ENCODE data around the gene DOC2B. TPM values are rescaled to one million over a fixed set of nuclear protein-coding genes. Genes with fewer than 3 reads are reported as not detected.

The DOC2B gene
- total RNA-seq, 4 donors from 2014 or later, result 4.4 to 11.5 (median 10.6) TPM

DNA sequence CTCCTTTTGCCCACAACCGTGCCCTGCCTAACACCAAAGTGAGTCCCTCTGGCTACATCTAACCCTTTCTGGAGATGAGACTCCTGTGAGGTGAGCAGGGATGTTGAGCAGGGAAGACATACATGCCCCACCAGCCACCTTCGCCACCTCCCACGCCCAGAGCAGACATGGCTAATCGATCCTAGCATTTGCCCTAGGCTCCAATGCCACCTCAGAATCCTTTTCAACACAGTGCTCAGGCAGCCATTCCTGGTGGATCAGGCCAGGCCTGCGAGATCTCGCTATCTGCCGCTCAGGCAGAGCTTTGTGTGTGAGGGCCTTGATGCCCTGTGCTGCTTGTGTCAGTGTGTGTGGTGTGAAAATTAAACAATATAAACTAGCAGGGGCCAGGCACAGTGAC, 23.1 kb downstream of the DOC2B start:
- H3K4me3 ChIP-seq, result no peak overlapping the region
- no peaks in the 10 kb centered on the region for H3K9me3 ChIP-seq
- H3K4me1 ChIP-seq, result no peaks in the 10 kb centered on the region
- TF ChIP-seq POLR2A (IDR thresholded peaks at IDR 0.05) (no peak), EP300 (IDR thresholded peaks at IDR 0.05) (no peak), CTCF (IDR thresholded peaks at IDR 0.05) (no peak), POLR2AphosphoS5 (IDR thresholded peaks at IDR 0.05) (no peak)
- H3K27me3 ChIP-seq, result no peaks in the 10 kb centered on the region
- 100% methylated on average over 1 to 5 of the region's 7 CpGs for WGBS, 2 donors (ENCODE audit: low coverage in 1 of 2)
- H3K36me3 ChIP-seq, result no peaks in the 10 kb centered on the region
- H3K27ac ChIP-seq, result no peak overlapping the region
- no peak for ATAC-seq

DNA sequence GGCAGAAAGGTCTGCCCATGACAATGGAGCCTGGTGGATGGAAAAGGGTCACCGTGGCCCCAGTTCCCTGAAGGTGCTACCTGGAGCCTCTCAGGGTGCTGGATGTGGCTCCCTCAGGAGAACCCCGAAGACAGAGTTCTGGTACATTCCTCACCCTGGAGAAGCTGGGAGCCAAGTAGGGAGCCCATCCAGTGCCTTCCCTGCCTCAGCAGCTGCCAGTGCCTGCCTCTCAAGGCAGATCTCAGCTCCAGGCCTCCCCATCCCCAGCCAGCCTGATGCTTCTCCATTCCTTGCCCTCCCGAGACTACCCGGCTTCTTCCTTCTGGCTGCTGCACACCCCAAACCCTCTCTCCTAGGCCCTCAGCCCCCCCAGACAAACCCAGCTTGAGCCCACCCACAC, 23.5 kb downstream of the DOC2B start:
- H3K27ac ChIP-seq, result no peak overlapping the region
- no peaks in the 10 kb centered on the region for H3K4me1 ChIP-seq
- TF ChIP-seq CTCF (IDR thresholded peaks at IDR 0.05), result no peak
- whole genome bisulfite sequencing, 2 donors (ENCODE audit: low coverage in 1 of 2), result 100% methylated on average over 1 of the region's 4 CpGs; no CpG with 5 or more reads in 1 of the 2 donors
- no peaks in the 10 kb centered on the region for H3K27me3 ChIP-seq
- H3K4me3 ChIP-seq, result no peak overlapping the region
- no peaks in the 10 kb centered on the region for H3K9me3 ChIP-seq
- ATAC-seq, result no peak
- no peaks in the 10 kb centered on the region for H3K36me3 ChIP-seq

- WGBS, 2 donors (ENCODE audit: low coverage in 1 of 2), result 78 to 90% methylated on average over 6 to 12 of the region's 19 CpGs
These were observed 24.5 kb downstream of the DOC2B start for GRCh38 chr17:156946-157345.

DNA sequence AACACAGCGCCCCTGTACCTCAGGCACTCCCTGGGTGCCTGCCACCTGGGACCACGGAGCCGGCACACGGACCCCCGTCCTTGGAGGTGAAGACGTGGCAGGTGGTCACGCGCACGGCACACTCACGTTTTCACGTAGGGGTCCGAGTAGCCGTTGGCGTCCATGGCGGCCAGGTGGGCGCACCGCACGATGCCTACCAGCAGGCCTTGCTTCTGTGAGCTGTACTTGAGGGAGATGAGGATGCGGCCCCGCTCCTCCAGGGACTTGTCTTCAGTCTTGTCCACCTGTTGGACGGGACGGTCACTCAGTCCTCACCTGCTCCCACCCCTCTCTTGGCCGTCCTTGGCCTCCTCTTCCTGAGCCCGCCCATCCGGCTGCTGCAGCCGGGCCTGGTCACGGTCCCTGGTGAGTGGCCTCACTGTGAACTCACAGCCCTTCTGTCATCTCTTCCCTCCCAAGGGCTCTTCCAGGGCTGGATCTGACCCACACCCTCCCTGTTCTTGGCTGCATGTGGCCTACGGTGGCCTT, 25.3 kb downstream of the DOC2B start:
- ATAC-seq, result no peak
- Histone ChIP-seq H3K4me1 (no peaks in the 10 kb centered on the region), H3K27ac (no peak overlapping the region), H3K9me3 (no peaks in the 10 kb centered on the region), H3K36me3 (no peaks in the 10 kb centered on the region), H3K27me3 (no peaks in the 10 kb centered on the region), H3K4me3 (no peak overlapping the region)
- TF ChIP-seq POLR2AphosphoS5 (IDR thresholded peaks at IDR 0.05), result no peak
- no peak for TF ChIP-seq EP300 (IDR thresholded peaks at IDR 0.05)
- no peak for TF ChIP-seq CTCF (IDR thresholded peaks at IDR 0.05)
- no peak for TF ChIP-seq POLR2A (IDR thresholded peaks at IDR 0.05)
- WGBS, 2 donors (ENCODE audit: low coverage in 1 of 2), result 95 to 100% methylated on average over 2 to 7 of the region's 28 CpGs

More at GRCh38 chr17:156946-157345, 24.5 kb downstream of the DOC2B start:
- TF ChIP-seq EP300 (IDR thresholded peaks at IDR 0.05) (no peak), POLR2AphosphoS5 (IDR thresholded peaks at IDR 0.05) (no peak), POLR2A (IDR thresholded peaks at IDR 0.05) (no peak), CTCF (IDR thresholded peaks at IDR 0.05) (no peak)
- Histone ChIP-seq H3K27me3 (no peaks in the 10 kb centered on the region), H3K4me3 (no peak overlapping the region), H3K9me3 (no peaks in the 10 kb centered on the region), H3K27ac (no peak overlapping the region), H3K36me3 (no peaks in the 10 kb centered on the region), H3K4me1 (no peaks in the 10 kb centered on the region)
- ATAC-seq, result no peak

GRCh38 chr17:155576-155975, 25.9 kb downstream of the DOC2B start:
- H3K27ac ChIP-seq, result no peak overlapping the region
- no peaks in the 10 kb centered on the region for H3K9me3 ChIP-seq
- no peaks in the 10 kb centered on the region for H3K27me3 ChIP-seq
- WGBS, 2 donors (ENCODE audit: low coverage in 1 of 2), result 71% methylated on average over 2 of the region's 7 CpGs; no CpG with 5 or more reads in 1 of the 2 donors
- no peaks in the 10 kb centered on the region for H3K4me1 ChIP-seq
- H3K36me3 ChIP-seq, result no peaks in the 10 kb centered on the region
- no peak for ATAC-seq
- H3K4me3 ChIP-seq, result no peak overlapping the region
- no peak for TF ChIP-seq POLR2AphosphoS5 (IDR thresholded peaks at IDR 0.05)
- no peak for TF ChIP-seq CTCF (IDR thresholded peaks at IDR 0.05)
- TF ChIP-seq POLR2A (IDR thresholded peaks at IDR 0.05), result no peak
- no peak for TF ChIP-seq EP300 (IDR thresholded peaks at IDR 0.05)

All from gastroesophageal sphincter (tissue), 4 donors.